RPMI7951 (cell line): ENCODE measurements around the gene PHACTR1. TPM values are rescaled to one million over a fixed set of nuclear protein-coding genes. Genes with fewer than 3 reads are reported as not detected.

Source experiments
- DNase-seq: peaks from one replicate; pipeline ENCODE4 v3.0.0-alpha.2; 2012; ENCODE audit warnings: low read depth
- total RNA-seq: library from RNA; depleted of rRNA; stranded (reverse); fragments of >200 nt; shearing (Covaris generic); gene quantifications from 2 replicates; pipeline ENCODE4 v1.2.3, GENCODE V29; 2014

PHACTR1 gene
- total RNA-seq, 1 experiment from 2014 or later: 5.9 TPM

GRCh38 chr6:13026557-13026956 is 310.0 kb downstream of the PHACTR1 start:
- no peak for DNase-seq

GRCh38 chr6:13027207-13027606 is 310.6 kb downstream of the PHACTR1 start:
- no peak for DNase-seq

- no peak for DNase-seq
These were observed 313.8 kb downstream of the PHACTR1 start for GRCh38 chr6:13030396-13030795.

GRCh38 chr6:13032566-13032965 is 316.0 kb downstream of the PHACTR1 start:
- DNase-seq: no peak

GRCh38 chr6:13033145-13033544 is 316.6 kb downstream of the PHACTR1 start:
- DNase-seq: no peak

- no peak for DNase-seq
These were observed 317.7 kb downstream of the PHACTR1 start for GRCh38 chr6:13034316-13034715.

- peak; percentile 22 for DNase-seq
These were observed 319.0 kb downstream of the PHACTR1 start for GRCh38 chr6:13035606-13036005.

- DNase-seq: no peak
These were observed 321.7 kb downstream of the PHACTR1 start for GRCh38 chr6:13038315-13038714.

- DNase-seq: no peak
These were observed 322.2 kb downstream of the PHACTR1 start for GRCh38 chr6:13038741-13039190.

GRCh38 chr6:13044390-13044789 is 327.8 kb downstream of the PHACTR1 start:
- peak; percentile 9 for DNase-seq

GRCh38 chr6:13044896-13045295 is 328.3 kb downstream of the PHACTR1 start:
- no peak for DNase-seq

GRCh38 chr6:13045676-13046075 is 329.1 kb downstream of the PHACTR1 start:
- no peak for DNase-seq

- DNase-seq: no peak
These were observed 329.5 kb downstream of the PHACTR1 start for GRCh38 chr6:13046084-13046483.

GRCh38 chr6:13048113-13048512 is 331.5 kb downstream of the PHACTR1 start:
- no peak for DNase-seq

GRCh38 chr6:13049666-13050254 is 333.2 kb downstream of the PHACTR1 start:
- no peak for DNase-seq

GRCh38 chr6:13053006-13053461 is 336.5 kb downstream of the PHACTR1 start:
- DNase-seq: no peak

GRCh38 chr6:13058051-13058450 is 341.5 kb downstream of the PHACTR1 start:
- DNase-seq: no peak

- no peak for DNase-seq
These were observed 342.5 kb downstream of the PHACTR1 start for GRCh38 chr6:13059026-13059425.

GRCh38 chr6:13063300-13063918 is 346.8 kb downstream of the PHACTR1 start:
- DNase-seq: peak; percentile 13

- DNase-seq: no peak
These were observed 349.0 kb downstream of the PHACTR1 start for GRCh38 chr6:13065581-13065980.

- no peak for DNase-seq
These were observed 349.5 kb downstream of the PHACTR1 start for GRCh38 chr6:13066050-13066449.

GRCh38 chr6:13066820-13067219 is 350.3 kb downstream of the PHACTR1 start:
- DNase-seq: no peak

GRCh38 chr6:13068586-13069210 is 352.1 kb downstream of the PHACTR1 start:
- no peak for DNase-seq
